K562 (cell line): Measurements from ENCODE around the gene MYMX. TPM values are rescaled to one million over a fixed set of nuclear protein-coding genes. Genes with fewer than 3 reads are reported as not detected.
A peak's percentile ranks its signal among the peaks of the same experiment; 100 is the strongest.

ENCODE experiments used
- ATF7 ChIP-seq: fragments of 450-650 bp; IDR thresholded peaks from 2 replicates; pipeline ENCODE4 v1.7.1; 2014; ENCODE audit warnings: mild to moderate bottlenecking, moderate library complexity
- E2F3 ChIP-seq: fragments of 250-450 bp; sonication (Bioruptor Pico); IDR thresholded peaks from 2 replicates; pipeline ENCODE4 v1.4.0; 2020; ENCODE audit warnings: mild to moderate bottlenecking
- HNRNPL ChIP-seq: fragments of 200-400 bp; formaldehyde crosslinking; IDR thresholded peaks from 2 replicates; pipeline ENCODE4 v1.6.1; 2017; ENCODE audit warnings: low read depth, mild to moderate bottlenecking, low read length
- HNRNPLL ChIP-seq: fragments of 200-400 bp; formaldehyde crosslinking; IDR thresholded peaks from 2 replicates; pipeline ENCODE4 v1.6.1; 2017; ENCODE audit warnings: low read length, low read depth, mild to moderate bottlenecking; ENCODE audit not compliant: poor library complexity, severe bottlenecking
- POLR3G ChIP-seq: IDR thresholded peaks from 2 replicates; pipeline ENCODE4 v1.6.1; 2011; ENCODE audit not compliant: insufficient read length, insufficient replicate concordance; ENCODE audit errors: extremely low read depth
- PTRF ChIP-seq: fragments of 450-650 bp; IDR thresholded peaks from 2 replicates; pipeline ENCODE4 v1.6.1; 2016; ENCODE audit warnings: mild to moderate bottlenecking, missing genetic modification characterization, missing compliant biosample characterization
- SOX6 ChIP-seq: fragments of 450-650 bp; IDR thresholded peaks from 2 replicates; pipeline ENCODE4 v1.6.1; 2014; ENCODE audit warnings: mild to moderate bottlenecking
- TBL1XR1 ChIP-seq, 2 experiments: IDR thresholded peaks; 2 replicates each; pipeline ENCODE4 v1.6.1; 2012; ENCODE audit warnings: improper control_type of control experiment in 2 of 2, low read length in 2 of 2, mild to moderate bottlenecking in 1 of 2
- ZNF133 ChIP-seq: fragments of 250-450 bp; sonication (Bioruptor Pico); IDR thresholded peaks from 2 replicates; pipeline ENCODE4 v1.4.0; 2020; ENCODE audit warnings: mild to moderate bottlenecking
- ZNF431 ChIP-seq: sonication (generic); formaldehyde crosslinking; IDR thresholded peaks from 2 replicates; pipeline ENCODE4 v1.8.0; 2022; ENCODE audit warnings: mild to moderate bottlenecking, missing genetic modification reagents
- ZNF699 ChIP-seq: fragments of 250-450 bp; sonication (Bioruptor Pico); IDR thresholded peaks from 2 replicates; pipeline ENCODE4 v1.8.0; 2021; ENCODE audit warnings: mild to moderate bottlenecking, moderate library complexity; ENCODE audit not compliant: insufficient replicate concordance
- ZNF764 ChIP-seq: fragments of 250-450 bp; sonication (Bioruptor Pico); IDR thresholded peaks from 2 replicates; pipeline ENCODE4 v1.4.0; 2020; ENCODE audit warnings: low read depth, mild to moderate bottlenecking, moderate library complexity
- polyA plus RNA-seq, 8 experiments: library from polyadenylated mRNA; depleted of rRNA in 4 of 8; stranded (reverse) in 5 of 8; unstranded in 3 of 8; fragments of >200 nt; fragmentation: Nextera tagmentation in 2 of 8; fragmentation: Illumina TruSeq in 1 of 8; extraction: Ambion mirVana in 2 of 8; extraction: Trizol in 1 of 8; gene quantifications; 2 replicates each; pipeline versions ENCODE4 v1.2.1 to v1.2.3, GENCODE V29; 2011 to 2014; ENCODE audit warnings: inconsistent platforms in 1 of 8, missing spikeins in 1 of 8
- total RNA-seq, 7 experiments: library from RNA; depleted of rRNA in 6 of 7; stranded (reverse); fragments of >200 nt in 6 of 7; fragmentation: Illumina TruSeq in 2 of 7; extraction: Trizol in 2 of 7; gene quantifications; 2 replicates each; pipeline versions ENCODE4 v1.2.1 to v1.2.3, GENCODE V29; 2011 to 2021; ENCODE audit warnings: low replicate concordance in 1 of 7
- TF ChIP-seq, protein P1 (sequence below): sonication (generic); formaldehyde crosslinking; IDR thresholded peaks from 2 replicates; pipeline ENCODE4 v1.8.1; 2022; ENCODE audit warnings: missing genetic modification reagents
- TF ChIP-seq, protein P2 (sequence below), 2 experiments: IDR thresholded peaks; 2 replicates each; pipeline ENCODE4 v1.6.1; 2011; ENCODE audit warnings: borderline replicate concordance in 1 of 2, control low read depth in 1 of 2, low read depth in 1 of 2, low read length in 1 of 2, mild to moderate bottlenecking in 1 of 2, mixed read lengths in 1 of 2, moderate library complexity in 1 of 2; ENCODE audit not compliant: insufficient read depth in 1 of 2, insufficient read length in 1 of 2, poor library complexity in 1 of 2, severe bottlenecking in 1 of 2; ENCODE audit errors: extremely low read depth in 1 of 2
- TF ChIP-seq, protein P3 (sequence below): fragments of 450-650 bp; IDR thresholded peaks from 2 replicates; pipeline ENCODE4 v1.6.1; 2016; ENCODE audit warnings: low read depth, mild to moderate bottlenecking, moderate library complexity
- TF ChIP-seq, protein P4 (sequence below), 2 experiments: IDR thresholded peaks; 2 replicates each; pipeline ENCODE4 v1.6.1; 2012; ENCODE audit warnings: improper control_type of control experiment in 2 of 2, low read depth in 2 of 2, low read length in 2 of 2, borderline replicate concordance in 1 of 2
- TF ChIP-seq, protein P5 (sequence below): sonication (generic); formaldehyde crosslinking; IDR thresholded peaks from 2 replicates; pipeline ENCODE4 v1.5.0; 2020; ENCODE audit warnings: missing genetic modification reagents

The MYMX gene
- total and polyA plus RNA-seq, 9 of the 15 experiments (the other 6 are each of a cell fraction or from before 2014, with no cell fraction given), result 0.12 TPM; not detected in 8

DNA sequence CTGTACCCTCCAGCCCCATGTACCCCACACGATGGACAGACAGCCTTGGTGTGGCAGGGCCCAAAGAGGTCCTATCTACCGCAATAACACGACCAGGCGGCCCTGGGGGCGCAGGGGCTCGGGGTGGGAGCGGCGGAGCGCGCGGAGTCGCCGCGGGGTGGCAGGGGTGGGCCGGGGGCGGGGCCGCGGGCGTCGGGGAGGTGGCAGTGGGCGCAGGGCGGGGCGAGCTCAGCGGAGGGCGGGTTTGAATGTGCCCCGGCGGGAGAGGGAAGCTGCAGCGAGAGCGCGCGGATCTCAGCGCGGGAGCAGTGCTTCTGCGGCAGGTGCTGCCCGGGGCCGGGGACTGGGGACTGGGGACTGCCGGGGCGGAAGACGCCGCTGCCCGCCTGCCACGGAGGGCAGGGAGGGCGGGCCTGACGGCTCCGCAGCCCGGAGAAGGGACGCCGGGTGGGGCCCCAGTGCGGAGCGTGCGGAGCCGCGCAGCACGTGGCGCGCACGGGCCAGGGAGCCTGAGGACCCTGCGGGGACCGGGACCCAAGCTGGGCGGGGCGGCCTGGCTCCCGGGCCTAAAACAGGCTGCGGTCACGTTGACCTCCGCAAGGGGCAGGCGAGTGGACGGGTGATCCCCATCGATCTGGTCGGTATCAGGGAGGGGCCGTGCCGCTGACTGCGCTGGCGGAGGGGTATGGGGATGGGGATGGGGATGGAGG lies 6.7 kb downstream of the MYMX start, which contains the start of gene SLC29A1 (continued):
- no peak for TF ChIP-seq ZNF699 (CRISPR knock-in tag)
- TF ChIP-seq, protein P1, sequence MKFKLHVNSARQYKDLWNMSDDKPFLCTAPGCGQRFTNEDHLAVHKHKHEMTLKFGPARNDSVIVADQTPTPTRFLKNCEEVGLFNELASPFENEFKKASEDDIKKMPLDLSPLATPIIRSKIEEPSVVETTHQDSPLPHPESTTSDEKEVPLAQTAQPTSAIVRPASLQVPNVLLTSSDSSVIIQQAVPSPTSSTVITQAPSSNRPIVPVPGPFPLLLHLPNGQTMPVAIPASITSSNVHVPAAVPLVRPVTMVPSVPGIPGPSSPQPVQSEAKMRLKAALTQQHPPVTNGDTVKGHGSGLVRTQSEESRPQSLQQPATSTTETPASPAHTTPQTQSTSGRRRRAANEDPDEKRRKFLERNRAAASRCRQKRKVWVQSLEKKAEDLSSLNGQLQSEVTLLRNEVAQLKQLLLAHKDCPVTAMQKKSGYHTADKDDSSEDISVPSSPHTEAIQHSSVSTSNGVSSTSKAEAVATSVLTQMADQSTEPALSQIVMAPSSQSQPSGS (CRISPR knock-in tag), result 0 out of 2 replicates have a peak, but pooled peaks have one; percentile 55
- TF ChIP-seq SOX6, result peak; percentile 66
- no peak for TF ChIP-seq TBL1XR1 (IDR thresholded peaks at IDR 0.05; ENCODE audit: low read length in 2 of 2)
- 0 out of 2 replicates have a peak, but pooled peaks have one; percentile 1 for TF ChIP-seq ATF7
- TF ChIP-seq, protein P2, sequence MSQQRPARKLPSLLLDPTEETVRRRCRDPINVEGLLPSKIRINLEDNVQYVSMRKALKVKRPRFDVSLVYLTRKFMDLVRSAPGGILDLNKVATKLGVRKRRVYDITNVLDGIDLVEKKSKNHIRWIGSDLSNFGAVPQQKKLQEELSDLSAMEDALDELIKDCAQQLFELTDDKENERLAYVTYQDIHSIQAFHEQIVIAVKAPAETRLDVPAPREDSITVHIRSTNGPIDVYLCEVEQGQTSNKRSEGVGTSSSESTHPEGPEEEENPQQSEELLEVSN (IDR thresholded peaks at IDR 0.05; ENCODE audit: borderline replicate concordance in 1 of 2, extremely low read depth in 1 of 2, insufficient read depth in 1 of 2, insufficient read length in 1 of 2, low read depth in 1 of 2, low read length in 1 of 2, poor library complexity in 1 of 2, severe bottlenecking in 1 of 2), result peak; percentile 90 to 96
- TF ChIP-seq E2F3 (CRISPR knock-in tag), result 0 out of 2 replicates have a peak, but pooled peaks have one; percentile 56
- TF ChIP-seq ZNF764 (CRISPR knock-in tag), result no peak
- TF ChIP-seq POLR3G, result no peak
- TF ChIP-seq ZNF431 (CRISPR knock-in tag), result 0 out of 2 replicates have a peak, but pooled peaks have one; percentile 60
- TF ChIP-seq HNRNPL, result peak; percentile 87
- TF ChIP-seq, protein P3, sequence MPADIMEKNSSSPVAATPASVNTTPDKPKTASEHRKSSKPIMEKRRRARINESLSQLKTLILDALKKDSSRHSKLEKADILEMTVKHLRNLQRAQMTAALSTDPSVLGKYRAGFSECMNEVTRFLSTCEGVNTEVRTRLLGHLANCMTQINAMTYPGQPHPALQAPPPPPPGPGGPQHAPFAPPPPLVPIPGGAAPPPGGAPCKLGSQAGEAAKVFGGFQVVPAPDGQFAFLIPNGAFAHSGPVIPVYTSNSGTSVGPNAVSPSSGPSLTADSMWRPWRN, result peak; percentile 77; the same call in 1 of the 2 replicates
- TF ChIP-seq, protein P4, sequence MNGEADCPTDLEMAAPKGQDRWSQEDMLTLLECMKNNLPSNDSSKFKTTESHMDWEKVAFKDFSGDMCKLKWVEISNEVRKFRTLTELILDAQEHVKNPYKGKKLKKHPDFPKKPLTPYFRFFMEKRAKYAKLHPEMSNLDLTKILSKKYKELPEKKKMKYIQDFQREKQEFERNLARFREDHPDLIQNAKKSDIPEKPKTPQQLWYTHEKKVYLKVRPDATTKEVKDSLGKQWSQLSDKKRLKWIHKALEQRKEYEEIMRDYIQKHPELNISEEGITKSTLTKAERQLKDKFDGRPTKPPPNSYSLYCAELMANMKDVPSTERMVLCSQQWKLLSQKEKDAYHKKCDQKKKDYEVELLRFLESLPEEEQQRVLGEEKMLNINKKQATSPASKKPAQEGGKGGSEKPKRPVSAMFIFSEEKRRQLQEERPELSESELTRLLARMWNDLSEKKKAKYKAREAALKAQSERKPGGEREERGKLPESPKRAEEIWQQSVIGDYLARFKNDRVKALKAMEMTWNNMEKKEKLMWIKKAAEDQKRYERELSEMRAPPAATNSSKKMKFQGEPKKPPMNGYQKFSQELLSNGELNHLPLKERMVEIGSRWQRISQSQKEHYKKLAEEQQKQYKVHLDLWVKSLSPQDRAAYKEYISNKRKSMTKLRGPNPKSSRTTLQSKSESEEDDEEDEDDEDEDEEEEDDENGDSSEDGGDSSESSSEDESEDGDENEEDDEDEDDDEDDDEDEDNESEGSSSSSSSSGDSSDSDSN (IDR thresholded peaks at IDR 0.05; ENCODE audit: borderline replicate concordance in 1 of 2, low read depth in 2 of 2, low read length in 2 of 2), result peak in 1 of 2 experiments; percentile 70; a peak in 1 of 4 replicates
- no peak for TF ChIP-seq PTRF (tag)
- TF ChIP-seq, protein P5, sequence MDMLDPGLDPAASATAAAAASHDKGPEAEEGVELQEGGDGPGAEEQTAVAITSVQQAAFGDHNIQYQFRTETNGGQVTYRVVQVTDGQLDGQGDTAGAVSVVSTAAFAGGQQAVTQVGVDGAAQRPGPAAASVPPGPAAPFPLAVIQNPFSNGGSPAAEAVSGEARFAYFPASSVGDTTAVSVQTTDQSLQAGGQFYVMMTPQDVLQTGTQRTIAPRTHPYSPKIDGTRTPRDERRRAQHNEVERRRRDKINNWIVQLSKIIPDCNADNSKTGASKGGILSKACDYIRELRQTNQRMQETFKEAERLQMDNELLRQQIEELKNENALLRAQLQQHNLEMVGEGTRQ (CRISPR knock-in tag), result peak; percentile 51; the same call in 1 of the 2 replicates
- peak; percentile 76 for TF ChIP-seq HNRNPLL
- TF ChIP-seq ZNF133 (CRISPR knock-in tag), result no peak
